ENCODE results near the gene PDE7B.

Gene PDE7B

DNA sequence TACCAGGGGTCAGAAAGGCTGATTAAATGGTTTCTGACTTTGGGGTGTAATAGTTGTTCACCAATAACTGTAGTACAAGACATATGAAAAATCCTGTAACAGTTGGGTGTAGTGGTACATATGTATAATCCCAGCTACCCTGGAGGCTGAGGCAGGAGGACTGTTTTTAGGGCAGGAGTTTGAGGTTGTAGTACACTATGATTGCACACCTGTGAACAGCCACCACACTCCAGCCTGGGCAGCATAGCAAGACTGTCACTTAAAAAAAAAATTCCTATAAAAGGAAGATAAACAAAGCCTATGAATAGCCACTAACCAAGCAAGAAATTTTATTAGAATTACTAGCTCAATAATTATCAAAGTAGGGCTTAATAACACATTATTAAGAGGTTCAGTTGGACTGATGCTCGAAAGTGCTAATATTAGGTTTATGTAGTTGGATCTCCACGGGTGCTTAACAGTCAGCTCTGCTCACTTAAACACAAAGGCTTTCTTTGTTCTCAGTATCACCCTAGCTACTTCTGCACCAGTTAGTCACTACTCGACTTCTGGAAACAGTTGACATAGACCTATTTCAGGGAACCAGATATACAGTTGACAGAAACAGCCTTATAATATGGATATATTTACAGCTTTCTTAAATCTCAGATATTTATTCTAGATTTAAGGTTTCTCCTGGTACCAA lies 285.6 kb downstream of the PDE7B start (continued):
- TF ChIP-seq ZBTB49 (tag by site-specific recombination; IDR thresholded peaks at IDR 0.05; ENCODE audit: low read depth) (no peak), ZNF24 (tag by site-specific recombination; IDR thresholded peaks at IDR 0.05) (no peak)
- TF ChIP-seq, protein P1, sequence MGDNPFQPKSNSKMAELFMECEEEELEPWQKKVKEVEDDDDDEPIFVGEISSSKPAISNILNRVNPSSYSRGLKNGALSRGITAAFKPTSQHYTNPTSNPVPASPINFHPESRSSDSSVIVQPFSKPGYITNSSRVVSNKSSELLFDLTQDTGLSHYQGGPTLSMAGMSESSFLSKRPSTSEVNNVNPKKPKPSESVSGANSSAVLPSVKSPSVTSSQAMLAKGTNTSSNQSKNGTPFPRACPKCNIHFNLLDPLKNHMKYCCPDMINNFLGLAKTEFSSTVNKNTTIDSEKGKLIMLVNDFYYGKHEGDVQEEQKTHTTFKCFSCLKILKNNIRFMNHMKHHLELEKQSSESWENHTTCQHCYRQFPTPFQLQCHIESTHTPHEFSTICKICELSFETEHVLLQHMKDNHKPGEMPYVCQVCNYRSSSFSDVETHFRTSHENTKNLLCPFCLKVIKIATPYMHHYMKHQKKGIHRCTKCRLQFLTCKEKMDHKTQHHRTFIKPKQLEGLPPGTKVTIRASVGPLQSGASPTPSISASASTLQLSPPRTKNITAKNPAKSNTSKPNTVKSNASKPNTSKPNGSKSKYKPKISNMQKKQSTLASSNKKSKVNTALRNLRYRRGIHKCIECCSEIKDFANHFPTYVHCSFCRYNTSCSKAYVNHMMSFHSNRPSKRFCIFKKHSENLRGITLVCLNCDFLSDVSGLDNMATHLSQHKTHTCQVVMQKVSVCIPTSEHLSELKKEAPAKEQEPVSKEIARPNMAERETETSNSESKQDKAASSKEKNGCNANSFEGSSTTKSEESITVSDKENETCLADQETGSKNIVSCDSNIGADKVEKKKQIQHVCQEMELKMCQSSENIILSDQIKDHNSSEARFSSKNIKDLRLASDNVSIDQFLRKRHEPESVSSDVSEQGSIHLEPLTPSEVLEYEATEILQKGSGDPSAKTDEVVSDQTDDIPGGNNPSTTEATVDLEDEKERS (tag by site-specific recombination; IDR thresholded peaks at IDR 0.05), result no peak
- TF ChIP-seq, protein P2, sequence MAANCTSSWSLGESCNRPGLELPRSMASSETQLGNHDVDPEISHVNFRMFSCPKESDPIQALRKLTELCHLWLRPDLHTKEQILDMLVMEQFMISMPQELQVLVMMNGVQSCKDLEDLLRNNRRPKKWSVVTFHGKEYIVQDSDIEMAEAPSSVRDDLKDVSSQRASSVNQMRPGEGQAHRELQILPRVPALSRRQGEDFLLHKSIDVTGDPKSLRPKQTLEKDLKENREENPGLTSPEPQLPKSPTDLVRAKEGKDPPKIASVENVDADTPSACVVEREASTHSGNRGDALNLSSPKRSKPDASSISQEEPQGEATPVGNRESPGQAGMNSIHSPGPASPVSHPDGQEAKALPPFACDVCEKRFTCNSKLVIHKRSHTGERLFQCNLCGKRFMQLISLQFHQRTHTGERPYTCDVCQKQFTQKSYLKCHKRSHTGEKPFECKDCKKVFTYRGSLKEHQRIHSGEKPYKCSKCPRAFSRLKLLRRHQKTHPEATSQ (tag by site-specific recombination; IDR thresholded peaks at IDR 0.05), result no peak

- no peaks in the 10 kb centered on the region for H3K4me1 ChIP-seq (ENCODE audit: control insufficient read depth, insufficient read depth, low read length)
- no peaks in the 10 kb centered on the region for H3K36me3 ChIP-seq (ENCODE audit: control insufficient read depth in 2 of 2, insufficient read depth in 1 of 2, low read length in 2 of 2)
- ChIA-PET POLR2A (no interaction called here), CTCF (interaction anchor here (0.9 to 1.6 kb wide), 3 partner anchors 14 to 88 kb away, joined by 3 to 5 read pairs (median 3); no protein-coding TSS in a partner anchor)
- H3K4me3 ChIP-seq (ENCODE audit: low read depth, low read length), result no peak overlapping the region
- no peak for TF ChIP-seq ZNF248 (tag by site-specific recombination; IDR thresholded peaks at IDR 0.05)
- no peak for TF ChIP-seq ZNF350 (tag by site-specific recombination; IDR thresholded peaks at IDR 0.05)
- no peak for TF ChIP-seq KLF7 (tag by site-specific recombination; IDR thresholded peaks at IDR 0.05; ENCODE audit: borderline replicate concordance)
- TF ChIP-seq TRIM28 (IDR thresholded peaks at IDR 0.05; ENCODE audit: borderline replicate concordance, low read length), result no peak
- TF ChIP-seq ZEB2 (tag by site-specific recombination; IDR thresholded peaks at IDR 0.05), result no peak
- TF ChIP-seq ZNF146 (tag by site-specific recombination; IDR thresholded peaks at IDR 0.05), result no peak
- TF ChIP-seq ZNF18 (tag by site-specific recombination; IDR thresholded peaks at IDR 0.05), result no peak
- no peak for TF ChIP-seq ZSCAN30 (tag by site-specific recombination; IDR thresholded peaks at IDR 0.05)
- TF ChIP-seq ZNF449 (tag by site-specific recombination; IDR thresholded peaks at IDR 0.05), result no peak
- no peak for TF ChIP-seq ZXDB (tag by site-specific recombination; IDR thresholded peaks at IDR 0.05)
- TF ChIP-seq, protein P3, sequence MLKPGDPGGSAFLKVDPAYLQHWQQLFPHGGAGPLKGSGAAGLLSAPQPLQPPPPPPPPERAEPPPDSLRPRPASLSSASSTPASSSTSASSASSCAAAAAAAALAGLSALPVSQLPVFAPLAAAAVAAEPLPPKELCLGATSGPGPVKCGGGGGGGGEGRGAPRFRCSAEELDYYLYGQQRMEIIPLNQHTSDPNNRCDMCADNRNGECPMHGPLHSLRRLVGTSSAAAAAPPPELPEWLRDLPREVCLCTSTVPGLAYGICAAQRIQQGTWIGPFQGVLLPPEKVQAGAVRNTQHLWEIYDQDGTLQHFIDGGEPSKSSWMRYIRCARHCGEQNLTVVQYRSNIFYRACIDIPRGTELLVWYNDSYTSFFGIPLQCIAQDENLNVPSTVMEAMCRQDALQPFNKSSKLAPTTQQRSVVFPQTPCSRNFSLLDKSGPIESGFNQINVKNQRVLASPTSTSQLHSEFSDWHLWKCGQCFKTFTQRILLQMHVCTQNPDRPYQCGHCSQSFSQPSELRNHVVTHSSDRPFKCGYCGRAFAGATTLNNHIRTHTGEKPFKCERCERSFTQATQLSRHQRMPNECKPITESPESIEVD (tag by site-specific recombination; IDR thresholded peaks at IDR 0.05), result no peak
- no peak for TF ChIP-seq ZNF214 (tag by site-specific recombination; IDR thresholded peaks at IDR 0.05; ENCODE audit: borderline replicate concordance)
- no peak for TF ChIP-seq ZNF169 (tag by site-specific recombination; IDR thresholded peaks at IDR 0.05)
- no peak for TF ChIP-seq ZNF596 (tag by site-specific recombination; IDR thresholded peaks at IDR 0.05)
- no peak for TF ChIP-seq ZNF645 (tag by site-specific recombination; IDR thresholded peaks at IDR 0.05)
- no peak for TF ChIP-seq SCRT2 (tag by site-specific recombination; IDR thresholded peaks at IDR 0.05)
- TF ChIP-seq ZNF426 (tag by site-specific recombination; IDR thresholded peaks at IDR 0.05), result no peak
- no peaks in the 10 kb centered on the region for H3K9me3 ChIP-seq (ENCODE audit: control insufficient read depth, insufficient read depth, low read depth, low read length)
- H3K27ac ChIP-seq (ENCODE audit: extremely low read depth, low read depth, low read length), result no peak overlapping the region
Observed at GRCh38 chr6:136137739-136138402, 286.4 kb downstream of the PDE7B start.

Data from HEK293 (cell line).